ENCODE measurements around the gene HABP4.

Gene HABP4

GRCh38 chr9:96436456-96437126 is 13.4 kb upstream of the HABP4 start:
- no peak for DNase-seq

GRCh38 chr9:96437454-96437853 is 12.5 kb upstream of the HABP4 start:
- DNase-seq, result no peak

GRCh38 chr9:96440671-96441199 is 9.2 kb upstream of the HABP4 start:
- DNase-seq, result no peak

GRCh38 chr9:96441798-96442445 is 8.0 kb upstream of the HABP4 start:
- no peak for DNase-seq

GRCh38 chr9:96442491-96442890 is 7.5 kb upstream of the HABP4 start:
- no peak for DNase-seq

- no peak for DNase-seq
These were observed 2.6 kb upstream of the HABP4 start for GRCh38 chr9:96447406-96447805.

- no peak for DNase-seq
These were observed 1.3 kb upstream of the HABP4 start for GRCh38 chr9:96448546-96449170.

- no peak for DNase-seq
These were observed 485 bp upstream of the HABP4 start for GRCh38 chr9:96449523-96449844.

GRCh38 chr9:96450613-96451528 is 902 bp downstream of the HABP4 start:
- DNase-seq, result no peak

GRCh38 chr9:96453625-96454024 is 3.7 kb downstream of the HABP4 start:
- DNase-seq, result peak; percentile 14 to 66

- DNase-seq, result no peak
These were observed 7.3 kb downstream of the HABP4 start for GRCh38 chr9:96457266-96457665.

- no peak for DNase-seq
These were observed 8.3 kb downstream of the HABP4 start for GRCh38 chr9:96458226-96458625.

GRCh38 chr9:96459268-96460007 is 9.5 kb downstream of the HABP4 start:
- DNase-seq, result no peak

- DNase-seq, result no peak
These were observed 10.5 kb downstream of the HABP4 start for GRCh38 chr9:96460470-96460869.

- DNase-seq, result no peak
These were observed 10.9 kb downstream of the HABP4 start for GRCh38 chr9:96460882-96461281.

GRCh38 chr9:96461336-96461735 is 11.4 kb downstream of the HABP4 start:
- no peak for DNase-seq

- DNase-seq, result no peak
These were observed 12.6 kb downstream of the HABP4 start for GRCh38 chr9:96462541-96462940.

GRCh38 chr9:96464426-96464825 is 14.5 kb downstream of the HABP4 start:
- DNase-seq, result no peak

GRCh38 chr9:96467784-96468183 is 17.8 kb downstream of the HABP4 start:
- no peak for DNase-seq

GRCh38 chr9:96476013-96476412 is 26.0 kb downstream of the HABP4 start:
- DNase-seq, result no peak

GRCh38 chr9:96476591-96476990 is 26.6 kb downstream of the HABP4 start:
- no peak for DNase-seq

- DNase-seq, result no peak
These were observed 28.9 kb downstream of the HABP4 start for GRCh38 chr9:96478829-96479371.

Data from hippocampal formation (tissue), 2 donors.